Small intestine (tissue), 7 donors: ENCODE measurements around the gene CDRT15. TPM values are rescaled to one million over a fixed set of nuclear protein-coding genes. Genes with fewer than 3 reads are reported as not detected.
"Not testable (repeated sequence)": the region's sequence is repeated elsewhere in the genome, so short reads cannot be mapped to it uniquely, and the experiment has no call there.

Source experiments
- DNase-seq, 2 donors: peaks; one replicate each; pipeline versions ENCODE4 v3.0.0 to v3.0.0-alpha.2; 2013
- FAIRE-seq: peaks from 2 replicates; lab custom pipeline; 2012; peaks lifted over from hg19 to GRCh38; lab: Jason Lieb, UNC
- H3K27ac ChIP-seq, 3 donors: one replicate each; pipeline ENCODE4 v1.5.1; 2013; ENCODE audit warnings: low read length in 2 of 3, mild to moderate bottlenecking in 2 of 3, control low read depth in 1 of 3, inconsistent platforms in 1 of 3, low read depth in 1 of 3, moderate library complexity in 1 of 3
- H3K27me3 ChIP-seq, 3 donors: one replicate each; pipeline ENCODE4 v1.6.1; 2013; ENCODE audit warnings: low read length in 3 of 3, inconsistent platforms in 1 of 3; ENCODE audit not compliant: control insufficient read depth in 3 of 3, insufficient read depth in 3 of 3
- H3K36me3 ChIP-seq, 3 donors: one replicate each; pipeline ENCODE4 v1.6.1; 2013; ENCODE audit warnings: low read length in 3 of 3, inconsistent platforms in 1 of 3, low read depth in 1 of 3, mild to moderate bottlenecking in 1 of 3, moderate library complexity in 1 of 3; ENCODE audit not compliant: control insufficient read depth in 3 of 3, insufficient read depth in 2 of 3
- H3K4me1 ChIP-seq, 3 donors: one replicate each; pipeline ENCODE4 v1.6.1; 2013; ENCODE audit warnings: low read length in 2 of 3, inconsistent platforms in 1 of 3, low read depth in 1 of 3, mild to moderate bottlenecking in 1 of 3, moderate library complexity in 1 of 3; ENCODE audit not compliant: control insufficient read depth in 3 of 3, insufficient read depth in 2 of 3
- H3K4me3 ChIP-seq, 3 donors: one replicate each; pipeline ENCODE4 v1.5.1; 2013; ENCODE audit warnings: low read length in 3 of 3, control low read depth in 1 of 3, inconsistent platforms in 1 of 3, low read depth in 1 of 3, mild to moderate bottlenecking in 1 of 3, moderate library complexity in 1 of 3
- H3K9me3 ChIP-seq, 2 donors: one replicate each; pipeline ENCODE4 v1.6.1; 2013; ENCODE audit warnings: low read depth in 1 of 2, low read length in 1 of 2; ENCODE audit not compliant: control insufficient read depth in 2 of 2, insufficient read depth in 1 of 2
- WGBS, 3 donors: extraction: QIAGEN DNeasy Blood & Tissue Kit; methylation state at CpG; one replicate each; pipeline ENCODE4 v1.1.7; 2013; 5-methylcytosine and 5-hydroxymethylcytosine counted together
- polyA plus RNA-seq, 4 donors: library from polyadenylated mRNA; stranded (reverse) in 3 of 4; unstranded in 1 of 4; fragments of 200-250 nt in 3 of 4; fragments of 120-200 nt in 1 of 4; gene quantifications; one replicate each; pipeline versions ENCODE4 v1.2.1 to v1.2.3, GENCODE V29; 2013
- donor health status: healthy with polysubstance abuse.
- donor health status: control.
- donor health status: control.
- donor health status: Bipolar disorder and iron deficiency.
- donor health status: healthy.

The CDRT15 gene
- polyA plus RNA-seq, 4 donors, result 0.40 TPM; not detected in 3

GRCh38 chr17:14199601-14200000 is 37.1 kb downstream of the CDRT15 start:
- no peak overlapping the region for H3K27ac ChIP-seq
- H3K4me1 ChIP-seq, result peaks cover 14 to 20% (median 16%) of the 10 kb centered on the region in 3 donors
- H3K27me3 ChIP-seq, result no peaks in the 10 kb centered on the region
- FAIRE-seq (no peak), DNase-seq (no peak)
- H3K36me3 ChIP-seq, result peaks cover 0 to 10% (median 0%) of the 10 kb centered on the region in 3 donors
- WGBS, 3 donors, result 87 to 92% (median 91%) methylated on average over 5 of the region's 5 CpGs
- no peak overlapping the region for H3K4me3 ChIP-seq
- H3K9me3 ChIP-seq, result no peaks in the 10 kb centered on the region

DNA sequence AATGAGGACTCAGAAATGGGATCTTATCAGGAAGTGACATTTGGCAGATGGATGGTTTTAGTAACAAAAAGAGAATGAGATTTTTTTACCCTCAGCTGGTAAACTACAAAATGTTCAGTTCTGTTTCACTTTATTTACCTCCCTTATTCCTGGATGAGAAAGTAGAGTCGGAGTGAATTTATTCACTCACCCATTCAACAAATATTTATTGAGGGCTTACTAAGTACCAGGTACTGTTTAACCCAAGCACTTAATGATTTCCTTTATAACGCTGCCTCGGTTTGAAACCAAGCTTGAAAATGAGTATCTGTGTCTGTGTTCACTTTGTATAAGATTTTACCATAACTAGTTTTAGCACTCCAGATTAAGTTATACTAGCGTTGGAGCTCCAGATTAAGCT is 38.1 kb downstream of the CDRT15 start:
- DNase-seq (no peak), FAIRE-seq (no peak)
- Histone ChIP-seq H3K4me3 (no peak overlapping the region), H3K27me3 (no peaks in the 10 kb centered on the region), H3K9me3 (no peaks in the 10 kb centered on the region), H3K27ac (no peak overlapping the region), H3K4me1 (peaks cover 14 to 20% (median 14%) of the 10 kb centered on the region in 3 donors), H3K36me3 (peaks cover 0 to 8% (median 0%) of the 10 kb centered on the region in 3 donors)
- WGBS, 3 donors, result 86 to 90% (median 90%) methylated on average over 4 of the region's 4 CpGs

DNA sequence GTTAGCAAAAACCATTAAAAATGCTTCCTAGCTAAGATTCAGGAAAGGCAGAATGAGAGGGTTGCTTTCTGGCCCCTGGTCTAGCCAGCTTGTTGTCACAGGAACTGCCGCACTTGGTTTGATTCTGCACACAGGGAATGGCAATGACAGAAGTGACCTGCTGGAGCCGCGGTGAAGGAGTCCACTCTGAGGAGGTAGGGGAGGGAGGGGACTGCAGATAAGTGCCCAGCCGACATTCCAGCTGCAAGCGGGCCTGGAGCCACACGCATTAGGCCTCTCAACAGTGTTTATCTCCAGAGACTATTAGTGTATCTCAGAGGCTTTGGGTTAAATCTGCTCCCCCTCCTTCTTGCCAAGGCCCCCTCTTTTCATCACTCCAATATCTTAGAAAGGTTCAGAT is 38.6 kb downstream of the CDRT15 start:
- FAIRE-seq (no peak), DNase-seq (no peak)
- Histone ChIP-seq H3K9me3 (no peaks in the 10 kb centered on the region), H3K27me3 (no peaks in the 10 kb centered on the region), H3K36me3 (peaks cover 0 to 8% (median 0%) of the 10 kb centered on the region in 3 donors), H3K27ac (peak overlapping the region in 1 of 3 donors; percentile 5), H3K4me3 (no peak overlapping the region), H3K4me1 (peaks cover 14 to 20% (median 14%) of the 10 kb centered on the region in 3 donors)
- WGBS, 3 donors, result 61 to 85% (median 83%) methylated on average over 6 of the region's 6 CpGs

GRCh38 chr17:14197586-14197985 is 39.1 kb downstream of the CDRT15 start:
- H3K27ac ChIP-seq, result peak overlapping the region in 1 of 3 donors; percentile 5
- H3K9me3 ChIP-seq, result no peaks in the 10 kb centered on the region
- FAIRE-seq (no peak), DNase-seq (peak in 1 of 2 donors; percentile 45)
- peaks cover 0 to 8% (median 0%) of the 10 kb centered on the region in 3 donors for H3K36me3 ChIP-seq
- H3K4me3 ChIP-seq, result no peak overlapping the region
- peaks cover 14 to 20% (median 14%) of the 10 kb centered on the region in 3 donors for H3K4me1 ChIP-seq
- 36 to 74% (median 48%) methylated on average over 4 of the region's 4 CpGs for WGBS, 3 donors
- no peaks in the 10 kb centered on the region for H3K27me3 ChIP-seq

DNA sequence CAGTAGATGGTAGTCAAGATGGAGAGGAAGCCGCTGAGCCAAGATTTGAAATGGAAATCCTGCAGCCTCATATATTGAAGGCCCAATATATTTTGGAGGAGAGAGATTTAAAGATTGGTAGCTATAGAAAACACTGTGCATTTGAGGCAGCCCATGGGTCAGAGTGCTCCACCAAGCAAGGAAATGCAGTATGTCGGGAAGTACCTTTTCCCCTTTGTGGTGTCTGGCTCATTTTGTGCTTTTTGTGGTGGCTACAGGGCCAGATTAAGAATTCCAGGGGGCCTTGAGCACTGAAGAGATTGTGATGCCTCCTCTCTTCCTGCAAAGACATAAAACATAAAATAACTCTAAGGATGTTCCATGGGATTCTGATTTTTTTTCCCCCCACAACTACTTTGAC is 39.6 kb downstream of the CDRT15 start:
- no peak overlapping the region for H3K27ac ChIP-seq
- peaks cover 14 to 20% (median 14%) of the 10 kb centered on the region in 3 donors for H3K4me1 ChIP-seq
- FAIRE-seq, result no peak
- WGBS, 3 donors, result 86 to 93% (median 88%) methylated on average over 2 of the region's 2 CpGs
- H3K9me3 ChIP-seq, result no peaks in the 10 kb centered on the region
- DNase-seq, result no peak
- H3K27me3 ChIP-seq, result no peaks in the 10 kb centered on the region
- H3K36me3 ChIP-seq, result peaks cover 0 to 8% (median 0%) of the 10 kb centered on the region in 3 donors
- no peak overlapping the region for H3K4me3 ChIP-seq

GRCh38 chr17:14196377-14196997 is 40.2 kb downstream of the CDRT15 start:
- Histone ChIP-seq H3K36me3 (peaks cover 0 to 8% (median 0%) of the 10 kb centered on the region in 3 donors), H3K4me3 (no peak overlapping the region), H3K27ac (no peak overlapping the region), H3K27me3 (no peaks in the 10 kb centered on the region), H3K9me3 (no peaks in the 10 kb centered on the region), H3K4me1 (peaks cover 10 to 15% (median 12%) of the 10 kb centered on the region in 3 donors)
- no peak for FAIRE-seq
- 75 to 91% (median 77%) methylated on average over 4 of the region's 4 CpGs for WGBS, 3 donors
- DNase-seq, result no peak

DNA sequence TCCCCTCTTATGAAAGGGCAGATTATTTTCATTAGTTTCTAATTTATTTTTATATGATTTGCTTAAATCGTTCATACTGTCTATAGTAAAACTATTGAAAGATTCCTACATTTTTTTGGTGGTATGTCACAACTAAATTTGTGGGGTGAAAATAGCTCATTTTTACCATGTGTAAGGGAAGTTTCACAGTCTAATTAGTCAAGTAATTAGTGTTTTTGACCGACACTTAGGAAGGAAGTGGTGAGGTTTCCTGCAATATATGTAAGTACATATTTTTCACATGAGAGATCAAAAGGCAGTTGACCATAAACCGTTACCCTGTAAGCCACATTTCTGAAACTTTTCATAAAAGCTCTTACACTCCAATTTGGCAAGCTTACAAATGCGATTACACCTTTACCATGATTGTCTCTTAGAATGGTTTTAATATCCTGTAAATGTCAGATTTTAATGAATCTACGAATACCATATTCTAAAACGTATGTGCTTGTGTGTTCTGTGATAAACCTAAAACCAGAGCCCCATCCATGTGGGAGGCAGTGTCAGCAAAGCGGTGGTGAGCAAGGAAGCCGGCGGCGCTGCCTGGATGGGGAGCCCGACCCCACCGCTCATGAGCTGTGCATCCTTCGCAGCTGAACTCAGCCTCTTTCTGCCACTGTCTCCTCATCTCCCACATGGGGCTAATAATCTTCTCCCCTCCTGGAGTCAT is 43.9 kb downstream of the CDRT15 start:
- not testable (repeated sequence) for DNase-seq, H3K27ac ChIP-seq, H3K4me3 ChIP-seq, H3K4me1 ChIP-seq, H3K27me3 ChIP-seq, H3K36me3 ChIP-seq, H3K9me3 ChIP-seq
- FAIRE-seq, result peak; percentile 76
- WGBS, 3 donors, result 70 to 89% (median 75%) methylated on average over 12 of the region's 13 CpGs

- H3K27ac ChIP-seq, H3K27me3 ChIP-seq, H3K4me3 ChIP-seq, H3K9me3 ChIP-seq, FAIRE-seq, H3K4me1 ChIP-seq, DNase-seq, H3K36me3 ChIP-seq: not testable (repeated sequence)
- 67 to 92% (median 74%) methylated on average over 10 to 11 of the region's 11 CpGs for WGBS, 3 donors
Observed at GRCh38 chr17:14192039-14192438, 44.6 kb downstream of the CDRT15 start.
